Nephron (organoid): Measurements from ENCODE around the gene TMEM94.
A peak's percentile ranks its signal among the peaks of the same experiment; 100 is the strongest.

Source experiments
- H3K27ac Mint-ChIP-seq, 3 experiments: 2 replicates each; pipeline ENCODE4 v1.8.0; 2020; ENCODE audit warnings: mixed read lengths in 3 of 3, mild to moderate bottlenecking in 2 of 3, moderate library complexity in 1 of 3
- H3K27me3 Mint-ChIP-seq: 2 replicates; pipeline ENCODE4 v1.8.0; 2021; ENCODE audit warnings: low read depth, mild to moderate bottlenecking, moderate library complexity, mixed read lengths
- H3K36me3 Mint-ChIP-seq: 2 replicates; pipeline ENCODE4 v1.8.0; 2020; ENCODE audit warnings: low read depth, mixed read lengths
- H3K4me1 Mint-ChIP-seq: 2 replicates; pipeline ENCODE4 v1.8.0; 2020; ENCODE audit warnings: mixed read lengths
- H3K4me3 Mint-ChIP-seq, 3 experiments: 2 replicates each; pipeline ENCODE4 v1.8.0; 2020; ENCODE audit warnings: mild to moderate bottlenecking in 3 of 3, mixed read lengths in 3 of 3, moderate library complexity in 2 of 3
- H3K9me3 Mint-ChIP-seq: 2 replicates; pipeline ENCODE4 v1.8.0; 2020; ENCODE audit warnings: mixed read lengths
- TF ChIP-seq, protein P1 (sequence below), 3 experiments: fragments of 200-600 bp; sonication (generic); IDR thresholded peaks; one replicate each; pipeline ENCODE4 v1.5.0; 2021; ENCODE audit warnings: antibody characterized with exemption in 3 of 3; ENCODE audit not compliant: unreplicated experiment in 3 of 3

TMEM94 gene

GRCh38 chr17:75542229-75542628 lies 85.8 kb downstream of the TMEM94 start:
- H3K4me1 Mint-ChIP-seq, result peaks cover 16% of the 10 kb centered on the region
- no peaks in the 10 kb centered on the region for H3K36me3 Mint-ChIP-seq
- peak overlapping the region in 2 of 3 experiments; percentile 18 to 43 for H3K4me3 Mint-ChIP-seq
- H3K27me3 Mint-ChIP-seq, result peaks cover 10% of the 10 kb centered on the region
- H3K27ac Mint-ChIP-seq, result peak overlapping the region; percentile 86 to 95 (median 94)
- H3K9me3 Mint-ChIP-seq, result no peaks in the 10 kb centered on the region
- TF ChIP-seq, protein P1, sequence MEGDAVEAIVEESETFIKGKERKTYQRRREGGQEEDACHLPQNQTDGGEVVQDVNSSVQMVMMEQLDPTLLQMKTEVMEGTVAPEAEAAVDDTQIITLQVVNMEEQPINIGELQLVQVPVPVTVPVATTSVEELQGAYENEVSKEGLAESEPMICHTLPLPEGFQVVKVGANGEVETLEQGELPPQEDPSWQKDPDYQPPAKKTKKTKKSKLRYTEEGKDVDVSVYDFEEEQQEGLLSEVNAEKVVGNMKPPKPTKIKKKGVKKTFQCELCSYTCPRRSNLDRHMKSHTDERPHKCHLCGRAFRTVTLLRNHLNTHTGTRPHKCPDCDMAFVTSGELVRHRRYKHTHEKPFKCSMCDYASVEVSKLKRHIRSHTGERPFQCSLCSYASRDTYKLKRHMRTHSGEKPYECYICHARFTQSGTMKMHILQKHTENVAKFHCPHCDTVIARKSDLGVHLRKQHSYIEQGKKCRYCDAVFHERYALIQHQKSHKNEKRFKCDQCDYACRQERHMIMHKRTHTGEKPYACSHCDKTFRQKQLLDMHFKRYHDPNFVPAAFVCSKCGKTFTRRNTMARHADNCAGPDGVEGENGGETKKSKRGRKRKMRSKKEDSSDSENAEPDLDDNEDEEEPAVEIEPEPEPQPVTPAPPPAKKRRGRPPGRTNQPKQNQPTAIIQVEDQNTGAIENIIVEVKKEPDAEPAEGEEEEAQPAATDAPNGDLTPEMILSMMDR (IDR thresholded peaks at IDR 0.05; ENCODE audit: unreplicated experiment in 3 of 3), result no peak

DNA sequence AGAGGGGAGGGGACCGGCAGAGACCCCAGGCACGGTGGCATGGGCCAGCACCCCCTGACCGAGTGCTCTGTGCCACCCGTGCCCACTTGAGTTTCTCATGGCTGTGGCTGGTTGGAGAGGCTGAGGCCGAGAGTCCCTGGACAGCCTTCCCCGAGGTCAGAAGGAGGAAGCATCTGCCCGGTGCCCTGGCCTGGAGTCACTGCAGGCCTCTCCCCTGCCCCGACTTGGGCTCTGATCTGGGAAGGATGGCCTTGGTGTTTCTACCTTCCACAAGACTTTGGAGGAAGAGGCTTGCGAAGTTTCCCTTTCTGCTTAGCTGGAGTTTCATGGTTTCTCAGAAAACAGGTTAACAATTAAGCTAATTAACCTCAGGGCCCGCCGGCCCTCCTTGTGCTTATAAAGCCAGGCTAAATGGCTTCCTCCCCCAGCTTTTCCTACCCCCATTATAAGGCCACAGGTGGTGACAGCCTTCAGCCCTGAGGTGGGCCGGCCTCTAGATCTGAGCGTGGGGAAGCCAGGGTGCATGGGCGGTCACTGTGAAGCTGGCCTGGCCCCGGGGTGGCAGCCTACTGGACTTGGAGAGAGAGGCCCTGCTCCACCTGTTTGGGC lies 86.4 kb downstream of the TMEM94 start:
- TF ChIP-seq, protein P1 (IDR thresholded peaks at IDR 0.05; ENCODE audit: unreplicated experiment in 3 of 3), result no peak
- no peak overlapping the region for H3K4me3 Mint-ChIP-seq

DNA sequence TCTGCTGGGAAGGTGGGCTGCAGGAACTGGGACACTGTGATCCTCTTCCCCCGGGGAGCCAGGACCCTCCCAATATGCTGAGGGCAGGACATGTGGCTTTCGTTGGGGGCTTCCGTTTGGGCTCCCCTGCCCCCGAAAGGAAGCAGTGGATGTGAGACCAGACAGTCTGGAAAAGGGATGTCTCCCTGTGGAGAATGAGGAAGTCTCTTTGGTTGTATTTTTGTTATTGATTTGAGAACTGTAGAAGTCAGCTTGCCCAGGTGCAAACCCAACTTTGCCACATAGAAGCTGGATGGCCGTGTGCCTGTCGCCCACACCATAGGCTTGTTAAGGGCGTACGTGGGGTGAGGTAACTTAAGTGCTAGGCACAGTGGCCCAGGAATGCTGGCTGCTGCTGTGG lies 87.8 kb downstream of the TMEM94 start:
- Mint-ChIP-seq H3K4me1 (peaks cover 10% of the 10 kb centered on the region), H3K9me3 (no peaks in the 10 kb centered on the region), H3K27ac (peak overlapping the region in 2 of 3 experiments; percentile 17 to 74), H3K4me3 (peak overlapping the region in 1 of 3 experiments; percentile 31), H3K27me3 (no peaks in the 10 kb centered on the region), H3K36me3 (no peaks in the 10 kb centered on the region)
- TF ChIP-seq, protein P1 (IDR thresholded peaks at IDR 0.05; ENCODE audit: unreplicated experiment in 3 of 3), result no peak

More for the DNA sequence above, 86.4 kb downstream of the TMEM94 start:
- peaks cover 8% of the 10 kb centered on the region for H3K27me3 Mint-ChIP-seq
- H3K27ac Mint-ChIP-seq, result peak overlapping the region; percentile 86 to 95 (median 94)
- no peaks in the 10 kb centered on the region for H3K9me3 Mint-ChIP-seq
- H3K36me3 Mint-ChIP-seq, result no peaks in the 10 kb centered on the region
- peaks cover 16% of the 10 kb centered on the region for H3K4me1 Mint-ChIP-seq

DNA sequence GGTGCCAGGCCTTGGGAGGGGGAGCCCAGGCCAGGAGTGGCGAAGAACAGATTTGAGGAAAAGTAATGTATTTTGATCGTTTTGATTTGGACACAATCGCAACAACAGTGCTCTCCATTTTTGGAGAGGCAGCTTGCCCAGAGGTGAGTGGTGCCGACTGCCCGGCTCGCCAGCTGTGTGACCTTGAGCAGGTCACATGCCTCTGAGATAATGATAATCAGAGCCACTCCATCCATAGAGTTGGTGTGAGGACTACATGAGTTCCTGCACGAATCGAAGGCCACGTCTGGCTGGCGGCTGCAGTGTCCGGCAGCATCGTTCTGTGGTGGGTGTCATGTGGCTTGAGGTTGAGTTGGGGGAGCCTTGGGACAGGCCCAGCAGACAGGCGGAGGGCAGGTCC lies 89.7 kb downstream of the TMEM94 start:
- TF ChIP-seq, protein P1 (IDR thresholded peaks at IDR 0.05; ENCODE audit: unreplicated experiment in 3 of 3), result no peak
- Mint-ChIP-seq H3K4me3 (no peak overlapping the region), H3K27ac (peak overlapping the region in 1 of 3 experiments; percentile 28), H3K27me3 (no peaks in the 10 kb centered on the region), H3K36me3 (no peaks in the 10 kb centered on the region), H3K4me1 (peaks cover 9% of the 10 kb centered on the region), H3K9me3 (no peaks in the 10 kb centered on the region)

DNA sequence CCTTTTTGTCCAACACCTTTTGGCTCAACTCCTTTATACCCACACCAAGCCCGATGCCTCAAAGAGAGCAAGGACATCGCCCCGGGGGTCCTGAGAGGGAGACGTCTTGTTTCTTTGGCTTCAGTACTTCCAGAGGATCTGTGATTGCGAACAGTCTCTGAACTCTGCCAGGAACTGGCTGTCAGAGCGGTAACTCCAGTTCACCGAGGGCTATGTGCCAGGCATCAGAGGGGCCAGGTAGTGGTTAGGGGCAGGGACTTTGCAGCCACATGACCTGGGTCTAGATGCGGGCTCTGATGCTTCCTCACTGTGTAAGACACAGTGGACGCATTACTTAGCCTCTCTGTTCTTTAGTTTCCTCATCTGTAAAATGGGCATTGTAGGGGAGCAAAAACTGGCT lies 90.7 kb downstream of the TMEM94 start:
- Mint-ChIP-seq H3K27ac (no peak overlapping the region), H3K27me3 (no peaks in the 10 kb centered on the region), H3K9me3 (no peaks in the 10 kb centered on the region), H3K4me3 (no peak overlapping the region), H3K36me3 (no peaks in the 10 kb centered on the region), H3K4me1 (peaks cover 7% of the 10 kb centered on the region)
- TF ChIP-seq, protein P1 (IDR thresholded peaks at IDR 0.05; ENCODE audit: unreplicated experiment in 3 of 3), result no peak

- Mint-ChIP-seq H3K9me3 (no peaks in the 10 kb centered on the region), H3K4me3 (no peak overlapping the region), H3K4me1 (peaks cover 20% of the 10 kb centered on the region), H3K27me3 (no peaks in the 10 kb centered on the region), H3K36me3 (no peaks in the 10 kb centered on the region), H3K27ac (peak overlapping the region in 1 of 3 experiments; percentile 95)
- TF ChIP-seq, protein P1 (IDR thresholded peaks at IDR 0.05; ENCODE audit: unreplicated experiment in 3 of 3), result no peak
These were observed 92.4 kb downstream of the TMEM94 start for GRCh38 chr17:75548813-75549212.
